Esophagus muscularis mucosa (tissue), 4 donors: ENCODE measurements around the gene TES. TPM values are rescaled to one million over a fixed set of nuclear protein-coding genes. Genes with fewer than 3 reads are reported as not detected.

ENCODE experiments used
- DNase-seq: peaks from one replicate; pipeline ENCODE4 v3.0.0-alpha.2; 2017; ENCODE audit errors: extremely low spot score
- H3K27ac ChIP-seq, 4 donors: fragments of 200-600 bp; sonication (generic); replicated peaks in 1 of 4; 1 replicate in 3 of 4; 2 replicates in 1 of 4; pipeline ENCODE4 v1.5.1; 2016 to 2019; ENCODE audit warnings: mild to moderate bottlenecking in 1 of 4
- H3K27me3 ChIP-seq, 4 donors: fragments of 200-600 bp; sonication (generic); one replicate each; pipeline versions ENCODE4 v1.5.1 to v1.6.0; 2016 to 2019
- H3K36me3 ChIP-seq, 4 donors: fragments of 200-600 bp; sonication (generic); one replicate each; pipeline ENCODE4 v1.5.1; 2016 to 2019
- H3K4me1 ChIP-seq, 4 donors: fragments of 200-600 bp; sonication (generic); one replicate each; pipeline ENCODE4 v1.5.1; 2016 to 2019
- H3K4me3 ChIP-seq, 4 donors: fragments of 200-600 bp; sonication (generic); 1 replicate in 2 of 4; 2 replicates in 2 of 4; pipeline ENCODE4 v1.5.1; 2016 to 2019; ENCODE audit warnings: mild to moderate bottlenecking in 4 of 4, moderate library complexity in 1 of 4
- H3K9me3 ChIP-seq, 4 donors: fragments of 200-600 bp; sonication (generic); 1 replicate in 3 of 4; 2 replicates in 1 of 4; pipeline ENCODE4 v1.5.1; 2016 to 2019
- EP300 ChIP-seq: sonication (generic); formaldehyde crosslinking; IDR thresholded peaks from one replicate; pipeline ENCODE4 v1.6.1; 2017; ENCODE audit warnings: antibody characterized with exemption
- POLR2A ChIP-seq: fragments of 450-650 bp; IDR thresholded peaks from one replicate; pipeline ENCODE4 v1.6.1; 2017; ENCODE audit warnings: antibody characterized with exemption, moderate library complexity, mild to moderate bottlenecking, low read depth
- POLR2AphosphoS5 ChIP-seq, 2 donors: sonication (generic); formaldehyde crosslinking; IDR thresholded peaks; one replicate each; pipeline ENCODE4 v1.6.1; 2017; ENCODE audit warnings: antibody characterized with exemption in 2 of 2
- WGBS: methylation state at CpG from one replicate; pipeline ENCODE4 v1.1.5; 2018; 5-methylcytosine and 5-hydroxymethylcytosine counted together
- intact Hi-C: fragments of 100-400 bp; cut with DNase I; formaldehyde crosslinking; loops from one replicate; pipeline ENCODE4 v1.15.1; 2023
- total RNA-seq, 4 donors: library from RNA; depleted of rRNA; stranded (reverse); fragments of >200 nt; gene quantifications; one replicate each; pipeline versions ENCODE4 v1.1.0 to v1.2.1, GENCODE V29; 2016
- TF ChIP-seq, protein P1 (sequence below), 3 experiments: fragments of 200-600 bp in 2 of 3; fragments of 450-650 bp in 1 of 3; sonication (generic) in 2 of 3; IDR thresholded peaks; one replicate each; pipeline ENCODE4 v1.5.1; 2017 to 2019; ENCODE audit warnings: antibody characterized with exemption in 3 of 3, mild to moderate bottlenecking in 2 of 3, moderate library complexity in 1 of 3

TES gene
- total RNA-seq, 4 donors from 2014 or later = 213 to 356 (median 265) TPM

DNA sequence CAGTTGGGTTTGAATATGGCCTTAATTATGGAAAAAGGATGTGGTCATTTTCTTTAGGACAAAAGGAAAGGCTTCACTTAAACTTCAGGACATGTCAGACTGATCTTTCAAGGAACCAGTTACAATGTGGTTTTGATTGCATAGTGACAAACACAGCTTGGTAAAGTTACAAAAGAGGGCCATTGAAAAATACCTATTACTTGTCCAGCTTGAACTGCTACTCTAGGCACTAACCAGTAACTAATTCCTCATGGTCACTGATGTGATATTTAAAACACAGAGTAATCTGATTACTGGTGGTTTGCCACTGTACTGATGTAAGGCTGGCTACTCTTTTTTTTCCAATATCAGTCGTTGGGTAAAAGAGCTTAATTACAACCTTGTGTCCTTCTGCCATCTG is 22.6 kb downstream of the TES start:
- H3K27me3 ChIP-seq = no peaks in the 10 kb centered on the region
- H3K4me1 ChIP-seq = peaks cover 49 to 95% (median 84%) of the 10 kb centered on the region in 4 donors
- TF ChIP-seq POLR2AphosphoS5 (IDR thresholded peaks at IDR 0.05) (no peak), EP300 (no peak), POLR2A (no peak)
- TF ChIP-seq, protein P1, sequence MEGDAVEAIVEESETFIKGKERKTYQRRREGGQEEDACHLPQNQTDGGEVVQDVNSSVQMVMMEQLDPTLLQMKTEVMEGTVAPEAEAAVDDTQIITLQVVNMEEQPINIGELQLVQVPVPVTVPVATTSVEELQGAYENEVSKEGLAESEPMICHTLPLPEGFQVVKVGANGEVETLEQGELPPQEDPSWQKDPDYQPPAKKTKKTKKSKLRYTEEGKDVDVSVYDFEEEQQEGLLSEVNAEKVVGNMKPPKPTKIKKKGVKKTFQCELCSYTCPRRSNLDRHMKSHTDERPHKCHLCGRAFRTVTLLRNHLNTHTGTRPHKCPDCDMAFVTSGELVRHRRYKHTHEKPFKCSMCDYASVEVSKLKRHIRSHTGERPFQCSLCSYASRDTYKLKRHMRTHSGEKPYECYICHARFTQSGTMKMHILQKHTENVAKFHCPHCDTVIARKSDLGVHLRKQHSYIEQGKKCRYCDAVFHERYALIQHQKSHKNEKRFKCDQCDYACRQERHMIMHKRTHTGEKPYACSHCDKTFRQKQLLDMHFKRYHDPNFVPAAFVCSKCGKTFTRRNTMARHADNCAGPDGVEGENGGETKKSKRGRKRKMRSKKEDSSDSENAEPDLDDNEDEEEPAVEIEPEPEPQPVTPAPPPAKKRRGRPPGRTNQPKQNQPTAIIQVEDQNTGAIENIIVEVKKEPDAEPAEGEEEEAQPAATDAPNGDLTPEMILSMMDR (IDR thresholded peaks at IDR 0.05) = no peak
- H3K36me3 ChIP-seq = peaks cover 0 to 8% (median 4%) of the 10 kb centered on the region in 4 donors
- WGBS = 68% methylated on average over 1 of the region's 1 CpG
- H3K27ac ChIP-seq = peak overlapping the region; percentile 79 to 87 (median 84)
- no peak for DNase-seq
- H3K9me3 ChIP-seq = no peaks in the 10 kb centered on the region
- H3K4me3 ChIP-seq = no peak overlapping the region
- intact Hi-C loops = no loop called here

- TF ChIP-seq, protein P1 (IDR thresholded peaks at IDR 0.05) = no peak
- TF ChIP-seq POLR2A (no peak), EP300 (no peak), POLR2AphosphoS5 (IDR thresholded peaks at IDR 0.05) (no peak)
- Histone ChIP-seq H3K4me1 (peaks cover 33 to 95% (median 84%) of the 10 kb centered on the region in 4 donors), H3K36me3 (peaks cover 0 to 11% (median 4%) of the 10 kb centered on the region in 4 donors), H3K27ac (peak overlapping the region in 3 of 4 donors; percentile 11 to 47 (median 42)), H3K9me3 (no peaks in the 10 kb centered on the region), H3K4me3 (no peak overlapping the region), H3K27me3 (no peaks in the 10 kb centered on the region)
- 67% methylated on average over 9 of the region's 9 CpGs for WGBS
- DNase-seq = no peak
- intact Hi-C loops = no loop called here
These were observed 24.3 kb downstream of the TES start for GRCh38 chr7:116234517-116235200.

GRCh38 chr7:116235380-116235779 is 25.0 kb downstream of the TES start:
- TF ChIP-seq POLR2AphosphoS5 (IDR thresholded peaks at IDR 0.05) = no peak
- TF ChIP-seq, protein P1 (IDR thresholded peaks at IDR 0.05) = no peak
- no peak for TF ChIP-seq POLR2A
- no peak for TF ChIP-seq EP300
- no peaks in the 10 kb centered on the region for H3K9me3 ChIP-seq
- no peak overlapping the region for H3K4me3 ChIP-seq
- H3K27ac ChIP-seq = peak overlapping the region in 1 of 4 donors; percentile 11
- H3K27me3 ChIP-seq = no peaks in the 10 kb centered on the region
- DNase-seq = no peak
- H3K4me1 ChIP-seq = peaks cover 27 to 95% (median 84%) of the 10 kb centered on the region in 4 donors
- intact Hi-C loops = no loop called here
- peaks cover 0 to 11% (median 4%) of the 10 kb centered on the region in 4 donors for H3K36me3 ChIP-seq

DNA sequence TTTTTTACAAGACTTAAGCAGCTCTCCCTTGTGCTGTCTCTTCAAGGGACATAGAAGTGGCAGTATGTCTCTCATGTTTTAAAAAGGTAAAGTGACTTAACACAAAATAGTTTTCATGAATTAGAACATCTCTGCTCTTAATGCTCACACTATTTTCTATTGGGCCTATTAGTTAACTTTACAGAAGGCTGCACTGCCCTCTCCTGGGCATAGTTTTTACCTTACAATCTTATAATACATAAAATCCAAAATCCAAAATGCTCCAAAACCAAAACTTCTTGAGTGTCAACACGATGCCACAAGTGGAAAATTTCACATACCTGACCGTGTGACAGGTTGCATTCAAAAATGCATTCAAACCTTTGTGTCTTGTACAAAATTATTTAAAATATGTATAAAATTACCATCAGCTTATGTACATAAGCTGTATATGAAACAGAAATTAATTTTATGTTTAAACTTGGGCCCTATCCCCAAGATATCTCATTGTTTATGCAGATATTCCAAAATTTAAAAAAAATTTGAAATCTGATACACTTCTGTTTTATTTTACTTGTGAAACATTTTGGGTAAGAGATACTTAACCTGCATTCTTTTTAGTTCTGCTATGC is 25.8 kb downstream of the TES start:
- intact Hi-C loops = loop anchor here (1.0 kb wide), 1 partner anchor 56 kb away; no protein-coding TSS in a partner anchor
- Histone ChIP-seq H3K36me3 (peaks cover 0 to 11% (median 4%) of the 10 kb centered on the region in 4 donors), H3K27ac (peak overlapping the region in 1 of 4 donors; percentile 11), H3K4me3 (no peak overlapping the region), H3K27me3 (no peaks in the 10 kb centered on the region), H3K4me1 (peaks cover 20 to 95% (median 84%) of the 10 kb centered on the region in 4 donors), H3K9me3 (no peaks in the 10 kb centered on the region)
- TF ChIP-seq EP300 = no peak
- TF ChIP-seq, protein P1 (IDR thresholded peaks at IDR 0.05) = peak; percentile 57 to 63 (median 57)
- WGBS = 6% methylated on average over 2 of the region's 2 CpGs
- DNase-seq = no peak
